Epithelial cell of esophagus (primary cell): Measurements from ENCODE around the gene SDF2L1.
A peak's percentile ranks its signal among the peaks of the same experiment; 100 is the strongest.

Experiments
- DNase-seq: peaks from one replicate; pipeline ENCODE4 v3.0.0; 2010; ENCODE audit warnings: low read depth
- H3K4me3 ChIP-seq: 2 replicates; pipeline ENCODE4 v1.5.1; 2011; ENCODE audit warnings: mild to moderate bottlenecking, low read length, control low read depth
- CTCF ChIP-seq: IDR thresholded peaks from 2 replicates; pipeline ENCODE4 v1.5.1; 2011; ENCODE audit warnings: low read depth, mild to moderate bottlenecking, low read length, control low read depth, inconsistent platforms; ENCODE audit not compliant: insufficient read depth; ENCODE audit errors: missing control alignments

The SDF2L1 gene

DNA sequence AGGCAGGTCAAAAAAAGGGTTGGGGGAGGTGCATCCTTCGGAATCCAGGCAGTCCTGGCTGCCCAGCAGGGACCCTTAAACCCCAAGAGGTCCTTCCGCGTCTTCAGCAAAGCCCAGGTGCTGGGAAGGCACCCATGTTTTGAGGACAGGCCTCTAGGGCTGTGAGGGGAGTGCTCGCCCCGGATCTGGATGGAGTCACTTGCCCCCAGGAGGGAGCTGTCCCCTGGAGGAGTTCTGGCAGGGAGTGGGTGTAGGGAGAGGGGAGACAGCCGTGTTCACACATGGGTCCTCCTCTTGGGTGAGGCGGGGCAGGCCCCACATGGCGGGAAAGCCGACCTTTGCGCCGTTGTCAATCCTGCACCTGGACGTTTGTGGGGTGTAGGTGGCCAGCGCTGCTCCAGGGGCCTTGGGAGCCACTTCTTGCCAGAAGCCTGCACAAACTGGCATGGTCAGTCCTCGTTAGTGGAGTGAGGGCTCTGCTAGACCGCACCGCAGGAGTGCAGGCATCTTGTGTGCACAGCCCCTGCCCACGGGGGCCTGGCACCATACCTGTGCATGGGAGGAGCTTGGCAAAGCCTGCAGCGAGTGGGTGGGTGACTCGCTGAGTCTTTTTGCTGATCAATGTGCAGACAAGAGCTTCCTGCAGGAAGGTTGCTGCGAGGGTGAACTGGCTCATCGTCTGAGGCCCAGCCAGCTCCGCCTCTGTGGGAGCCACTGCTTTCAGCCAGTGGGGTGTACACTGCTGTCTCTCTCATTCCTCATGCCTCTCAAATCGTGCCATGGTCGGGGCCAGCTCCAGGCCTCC lies 39.7 kb downstream of the SDF2L1 start:
- DNase-seq = peak; percentile 14
- no peak for TF ChIP-seq CTCF
- no peak overlapping the region for H3K4me3 ChIP-seq

DNA sequence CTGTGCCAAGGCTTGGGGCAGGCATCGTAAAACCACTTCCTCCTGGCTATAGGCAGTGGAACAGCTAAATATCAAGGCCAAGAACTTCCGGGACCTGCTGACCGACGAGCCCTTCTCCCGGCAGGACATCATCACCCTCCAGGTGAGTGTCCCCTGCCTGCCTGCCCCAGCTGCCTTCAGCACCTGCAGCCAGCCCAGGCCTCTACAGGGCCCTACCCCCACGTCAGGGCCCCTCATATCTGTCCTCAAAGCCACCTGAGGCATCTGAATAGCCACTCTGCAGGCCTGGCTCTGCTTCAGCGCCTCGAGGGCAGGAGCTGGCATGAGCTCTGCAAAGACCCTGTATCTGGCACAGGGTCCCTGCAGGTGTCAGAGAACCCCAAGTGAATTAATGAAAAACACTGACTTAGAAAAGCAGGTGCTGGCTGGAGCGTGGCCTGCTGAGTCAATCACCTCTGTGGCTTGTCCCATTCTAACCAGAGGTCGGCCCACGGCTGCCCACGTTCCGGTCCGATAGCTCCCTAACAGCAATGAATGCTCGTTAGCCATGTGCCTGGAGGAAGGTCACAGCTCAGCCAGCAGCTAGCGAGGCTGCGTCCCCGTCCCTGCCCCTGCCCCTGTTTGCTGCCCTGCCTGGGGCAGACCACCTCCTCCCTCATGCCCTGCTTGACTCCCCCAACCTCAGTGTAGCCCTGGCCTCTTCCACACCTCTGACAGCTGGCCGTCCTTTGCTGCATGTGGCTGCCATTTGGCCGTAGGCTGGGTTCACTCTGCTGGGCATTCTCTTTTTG lies 40.5 kb downstream of the SDF2L1 start:
- no peak overlapping the region for H3K4me3 ChIP-seq
- DNase-seq = no peak
- no peak for TF ChIP-seq CTCF

DNA sequence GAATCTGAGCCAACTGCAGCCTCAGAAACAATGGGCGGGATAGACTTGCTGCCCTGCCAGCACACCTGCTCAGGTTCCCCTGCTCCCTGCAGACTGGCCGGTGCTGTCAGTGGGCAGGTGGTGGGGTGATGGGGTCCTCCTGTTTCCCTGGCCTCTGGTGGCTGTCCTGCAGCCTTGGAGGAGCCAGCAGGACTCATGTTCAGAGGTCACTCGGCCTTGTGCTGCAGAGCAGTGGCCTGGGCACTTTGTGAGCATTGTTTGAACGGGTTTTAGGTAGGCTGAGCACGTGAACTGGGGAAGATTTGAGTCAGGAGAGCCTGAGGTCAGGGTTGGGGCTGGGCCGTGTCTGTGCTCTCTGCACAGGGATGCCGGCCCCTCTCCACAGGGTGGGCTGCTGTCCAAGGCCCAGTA lies 41.3 kb downstream of the SDF2L1 start:
- no peak for TF ChIP-seq CTCF
- DNase-seq = no peak
- H3K4me3 ChIP-seq = no peak overlapping the region

GRCh38 chr22:21684492-21685163 lies 42.5 kb downstream of the SDF2L1 start:
- no peak for TF ChIP-seq CTCF
- no peak overlapping the region for H3K4me3 ChIP-seq
- no peak for DNase-seq

GRCh38 chr22:21685164-21685513 lies 43.0 kb downstream of the SDF2L1 start:
- no peak for DNase-seq
- no peak for TF ChIP-seq CTCF
- no peak overlapping the region for H3K4me3 ChIP-seq

DNA sequence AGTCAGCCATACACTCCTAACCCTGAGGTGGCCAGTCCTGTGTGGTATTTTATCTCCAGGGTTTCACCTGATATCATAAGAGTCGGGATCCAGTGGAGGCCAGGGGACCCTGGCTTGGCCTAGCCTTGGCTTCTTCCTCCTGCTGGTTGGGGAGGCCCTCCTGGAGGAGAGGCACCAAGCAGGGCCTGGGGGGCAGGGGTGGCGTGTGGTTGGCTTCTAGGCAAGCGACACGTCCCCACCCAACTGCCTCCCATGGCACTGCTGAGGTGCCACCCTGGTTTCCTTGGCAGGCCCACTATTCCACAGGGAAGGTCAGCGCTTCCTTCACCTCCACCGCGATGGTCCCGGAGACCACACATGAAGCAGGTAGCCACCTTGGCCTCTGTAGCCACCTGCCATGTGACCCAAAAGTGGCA lies 44.1 kb downstream of the SDF2L1 start:
- no peak for DNase-seq
- no peak for TF ChIP-seq CTCF
- no peak overlapping the region for H3K4me3 ChIP-seq
